ENCODE data around the gene MAPK1. TPM values are rescaled to one million over a fixed set of nuclear protein-coding genes. Genes with fewer than 3 reads are reported as not detected.
"Not testable (repeated sequence)": the region's sequence is repeated elsewhere in the genome, so short reads cannot be mapped to it uniquely, and the experiment has no call there.

Gene MAPK1
- polyA plus RNA-seq, 1 experiment, result 154 TPM

DNA sequence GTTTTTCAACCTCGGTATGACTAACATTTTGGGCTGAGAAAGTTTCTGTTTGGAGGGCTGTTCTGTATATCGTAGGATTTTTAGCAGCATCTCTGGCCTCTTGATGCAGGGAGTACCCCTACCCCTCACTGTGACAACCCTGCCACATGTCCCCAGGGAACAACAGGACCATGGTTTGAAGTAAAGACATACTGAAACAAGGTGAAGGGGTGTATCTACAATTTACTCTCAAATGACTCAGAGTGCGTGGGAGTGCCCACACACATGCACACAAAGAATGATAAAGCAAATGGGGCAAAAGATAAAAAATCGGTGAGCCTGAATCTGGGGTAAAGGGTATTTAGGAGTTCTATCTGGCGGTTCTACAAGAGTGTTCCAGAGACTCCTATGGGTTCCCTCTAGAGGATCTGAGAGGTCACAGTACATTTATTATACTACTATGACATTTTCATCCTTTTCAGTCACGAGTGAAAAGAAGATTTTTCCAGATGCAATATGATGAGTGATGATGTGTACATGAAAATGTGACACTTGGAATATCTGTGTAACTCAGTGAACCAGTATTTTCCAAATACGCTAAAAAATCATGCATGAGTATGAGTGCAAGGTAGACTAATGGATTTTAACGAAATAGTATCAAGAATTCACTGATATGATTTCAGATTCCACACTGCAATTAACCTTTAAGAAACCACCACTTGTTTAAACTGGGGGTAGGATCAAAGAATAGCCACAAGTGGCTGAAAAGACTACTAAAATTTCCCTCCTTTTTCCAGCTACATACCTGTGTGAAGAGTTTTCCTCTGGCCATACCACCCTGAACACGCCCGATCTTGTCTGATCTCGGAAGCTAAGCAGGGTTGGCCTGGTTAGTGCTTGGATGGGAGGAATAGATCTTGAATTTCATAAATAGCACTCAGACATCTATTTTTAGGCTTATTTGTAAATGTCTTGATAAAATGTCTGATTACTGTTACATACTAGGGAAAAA, 75.5 kb downstream of the MAPK1 start:
- no peak for DNase-seq (ENCODE audit: low read depth, low spot score)

DNA sequence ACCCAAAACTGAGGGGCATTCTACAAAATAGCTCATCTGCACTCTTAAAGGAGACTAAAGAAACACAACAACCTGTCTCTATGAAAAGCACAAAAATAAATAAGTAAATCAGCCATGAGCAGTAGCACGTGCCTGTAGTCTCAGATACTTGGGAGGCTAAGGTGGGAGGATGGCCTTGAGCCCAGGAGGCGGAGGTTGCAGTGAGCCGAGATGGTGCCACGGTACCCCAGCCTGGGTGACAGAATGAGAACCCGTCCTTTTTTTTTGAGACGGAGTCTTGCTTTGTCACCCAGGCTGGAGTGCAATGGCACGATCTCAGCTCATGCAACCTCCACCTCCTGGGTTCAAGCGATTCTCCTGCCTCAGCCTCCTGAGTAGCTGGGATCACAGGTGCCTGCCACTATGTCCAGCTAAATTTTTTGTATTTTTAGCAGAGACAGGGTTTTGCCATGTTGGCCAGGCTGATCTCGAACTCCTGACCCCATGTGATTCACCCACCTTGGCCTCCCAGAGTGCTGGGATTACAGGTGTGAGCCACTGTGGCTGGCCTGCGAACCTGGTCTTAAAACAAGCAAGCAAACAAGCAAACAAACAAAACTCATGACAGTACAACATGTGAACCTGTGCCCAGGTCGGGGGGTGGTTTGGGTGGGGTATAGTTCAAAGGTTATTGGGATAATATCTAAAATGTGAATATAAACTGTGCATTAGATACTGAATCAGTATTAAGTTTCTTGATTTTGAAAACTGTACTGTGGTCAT, 76.4 kb downstream of the MAPK1 start:
- H3K4me3 ChIP-seq (ENCODE audit: low read depth, low read length); H3K9me3 ChIP-seq (ENCODE audit: control insufficient read depth, insufficient read depth, low read length); DNase-seq (ENCODE audit: low read depth, low spot score); POLR2A ChIA-PET; H3K27me3 ChIP-seq (ENCODE audit: control insufficient read depth, insufficient read depth, low read length); CTCF ChIA-PET: not testable (repeated sequence)
- peak overlapping the region; percentile 11 for H3K27ac ChIP-seq (ENCODE audit: low read depth, low read length)

More for the DNA sequence above, 75.5 kb downstream of the MAPK1 start:
- CTCF ChIA-PET, result no interaction called here
- POLR2A ChIA-PET, result no interaction called here
- no peak overlapping the region for H3K4me3 ChIP-seq (ENCODE audit: low read depth, low read length)
- TF ChIP-seq, protein P1, sequence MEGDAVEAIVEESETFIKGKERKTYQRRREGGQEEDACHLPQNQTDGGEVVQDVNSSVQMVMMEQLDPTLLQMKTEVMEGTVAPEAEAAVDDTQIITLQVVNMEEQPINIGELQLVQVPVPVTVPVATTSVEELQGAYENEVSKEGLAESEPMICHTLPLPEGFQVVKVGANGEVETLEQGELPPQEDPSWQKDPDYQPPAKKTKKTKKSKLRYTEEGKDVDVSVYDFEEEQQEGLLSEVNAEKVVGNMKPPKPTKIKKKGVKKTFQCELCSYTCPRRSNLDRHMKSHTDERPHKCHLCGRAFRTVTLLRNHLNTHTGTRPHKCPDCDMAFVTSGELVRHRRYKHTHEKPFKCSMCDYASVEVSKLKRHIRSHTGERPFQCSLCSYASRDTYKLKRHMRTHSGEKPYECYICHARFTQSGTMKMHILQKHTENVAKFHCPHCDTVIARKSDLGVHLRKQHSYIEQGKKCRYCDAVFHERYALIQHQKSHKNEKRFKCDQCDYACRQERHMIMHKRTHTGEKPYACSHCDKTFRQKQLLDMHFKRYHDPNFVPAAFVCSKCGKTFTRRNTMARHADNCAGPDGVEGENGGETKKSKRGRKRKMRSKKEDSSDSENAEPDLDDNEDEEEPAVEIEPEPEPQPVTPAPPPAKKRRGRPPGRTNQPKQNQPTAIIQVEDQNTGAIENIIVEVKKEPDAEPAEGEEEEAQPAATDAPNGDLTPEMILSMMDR (IDR thresholded peaks at IDR 0.05; ENCODE audit: low read depth, low read length), result peak; percentile 12; the same call in 1 of the 2 replicates
- H3K9me3 ChIP-seq (ENCODE audit: control insufficient read depth, insufficient read depth, low read length), result no peaks in the 10 kb centered on the region
- H3K27ac ChIP-seq (ENCODE audit: low read depth, low read length), result peak overlapping the region; percentile 52
- H3K27me3 ChIP-seq (ENCODE audit: control insufficient read depth, insufficient read depth, low read length), result no peaks in the 10 kb centered on the region

DNA sequence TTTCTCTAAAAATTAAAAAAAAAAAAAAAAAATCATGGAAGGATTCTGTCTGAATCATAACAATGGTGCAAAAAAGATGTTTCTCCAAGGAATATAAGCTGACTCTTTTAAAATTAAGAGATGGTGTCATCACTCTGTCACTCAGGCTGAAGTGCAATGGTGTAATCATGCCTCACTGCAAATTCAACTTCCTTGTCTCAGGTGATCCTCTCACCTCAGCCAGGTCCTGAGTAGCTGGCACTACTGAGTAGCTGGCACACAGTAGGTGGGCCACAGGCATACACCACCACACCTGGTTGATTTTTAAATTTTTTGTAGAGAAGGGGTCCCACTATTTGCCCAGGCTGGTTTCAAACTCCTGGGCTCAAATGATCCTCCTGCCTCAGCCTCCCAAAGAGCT, 77.1 kb downstream of the MAPK1 start:
- POLR2A ChIA-PET, result no interaction called here
- H3K27me3 ChIP-seq (ENCODE audit: control insufficient read depth, insufficient read depth, low read length), result no peaks in the 10 kb centered on the region
- no peak overlapping the region for H3K4me3 ChIP-seq (ENCODE audit: low read depth, low read length)
- CTCF ChIA-PET, result no interaction called here
- H3K27ac ChIP-seq (ENCODE audit: low read depth, low read length), result no peak overlapping the region
- no peaks in the 10 kb centered on the region for H3K9me3 ChIP-seq (ENCODE audit: control insufficient read depth, insufficient read depth, low read length)
- no peak for DNase-seq (ENCODE audit: low read depth, low spot score)
- TF ChIP-seq, protein P1 (IDR thresholded peaks at IDR 0.05; ENCODE audit: low read depth, low read length), result no peak

DNA sequence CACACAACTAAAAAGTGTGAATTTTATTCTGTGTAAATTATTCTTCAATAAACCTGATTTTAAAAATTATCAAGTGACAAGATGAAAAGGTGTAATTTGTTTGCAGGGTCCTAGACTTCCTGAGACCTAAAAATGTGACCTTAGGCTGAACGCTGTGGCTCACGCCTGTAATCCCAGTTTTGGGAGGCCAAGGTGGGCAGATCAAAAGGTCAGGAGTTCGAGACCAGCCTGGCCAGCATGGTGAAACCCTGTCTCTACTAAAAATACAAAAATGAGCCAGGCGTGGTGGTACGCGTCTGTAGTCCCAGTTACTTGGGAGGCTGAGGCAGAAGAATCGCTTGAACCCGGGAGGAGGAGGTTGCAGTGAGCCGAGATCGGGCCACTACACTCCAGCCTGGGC, 79.9 kb downstream of the MAPK1 start:
- H3K4me3 ChIP-seq (ENCODE audit: low read depth, low read length); H3K27ac ChIP-seq (ENCODE audit: low read depth, low read length); POLR2A ChIA-PET; CTCF ChIA-PET; H3K9me3 ChIP-seq (ENCODE audit: control insufficient read depth, insufficient read depth, low read length); H3K27me3 ChIP-seq (ENCODE audit: control insufficient read depth, insufficient read depth, low read length); DNase-seq (ENCODE audit: low read depth, low spot score): not testable (repeated sequence)

DNA sequence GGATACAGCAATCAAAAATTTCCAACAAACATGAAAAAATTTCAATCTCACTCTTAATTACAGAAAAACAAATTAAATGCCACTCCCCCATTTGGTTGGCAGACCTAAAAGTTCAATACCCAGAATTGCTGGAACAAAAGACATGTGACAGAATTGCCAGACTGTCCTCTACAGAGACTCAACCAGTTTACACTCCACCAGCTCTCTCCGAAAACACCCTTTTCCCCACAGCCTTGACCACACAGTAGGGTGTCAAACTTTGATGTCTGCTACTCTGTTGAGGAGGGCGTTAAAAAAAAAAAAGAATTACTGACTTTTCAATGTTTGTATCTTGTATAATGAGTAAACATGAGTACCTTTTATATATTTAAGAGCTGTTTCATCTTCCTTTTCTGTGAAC, 87.2 kb downstream of the MAPK1 start:
- H3K9me3 ChIP-seq (ENCODE audit: control insufficient read depth, insufficient read depth, low read length), result no peaks in the 10 kb centered on the region
- no peak for DNase-seq (ENCODE audit: low read depth, low spot score)
- TF ChIP-seq, protein P1 (IDR thresholded peaks at IDR 0.05; ENCODE audit: low read depth, low read length), result no peak
- H3K27ac ChIP-seq (ENCODE audit: low read depth, low read length), result no peak overlapping the region
- H3K27me3 ChIP-seq (ENCODE audit: control insufficient read depth, insufficient read depth, low read length), result no peaks in the 10 kb centered on the region
- ChIA-PET CTCF (interaction anchor here (0.6 to 1.3 kb wide), 3 partner anchors 67 to 192 kb away, joined by 3 to 4 read pairs (median 4); no protein-coding TSS in a partner anchor), POLR2A (no interaction called here)
- no peak overlapping the region for H3K4me3 ChIP-seq (ENCODE audit: low read depth, low read length)

Measured in AG04450 (cell line).